HEK293 (cell line): ENCODE measurements around the gene SMARCD1.

Source experiments
- CTCF ChIA-PET: fragments of 350-600 bp; formaldehyde crosslinking; extraction: SDS; loops from one replicate; lab custom pipeline; 2021; ENCODE audit warnings: antibody characterized with exemption; lab: Yijun Ruan, JAX
- POLR2A ChIA-PET: fragments of 300-600 bp; formaldehyde crosslinking; extraction: SDS; loops from one replicate; lab custom pipeline; 2020; ENCODE audit warnings: antibody characterized with exemption, inconsistent platforms; lab: Yijun Ruan, JAX
- H3K27ac ChIP-seq: fragments of 200-500 bp; sonication (Bioruptor generic); 2 replicates; pipeline ENCODE4 v1.5.1; 2014; ENCODE audit warnings: low read depth, low read length, control low read depth, inconsistent platforms; ENCODE audit errors: extremely low read depth
- H3K36me3 ChIP-seq, 2 experiments: fragments of 200-500 bp in 1 of 2; sonication (Bioruptor generic) in 1 of 2; 1 replicate in 1 of 2; 2 replicates in 1 of 2; pipeline ENCODE4 v1.5.1; 2014 to 2017; ENCODE audit warnings: inconsistent platforms in 2 of 2, low read length in 2 of 2; ENCODE audit not compliant: control insufficient read depth in 2 of 2, insufficient read depth in 1 of 2
- H3K4me1 ChIP-seq: fragments of 200-500 bp; sonication (Bioruptor generic); 2 replicates; pipeline ENCODE4 v1.5.1; 2014; ENCODE audit warnings: mild to moderate bottlenecking, low read length, inconsistent platforms; ENCODE audit not compliant: control insufficient read depth, insufficient read depth
- H3K4me3 ChIP-seq: 2 replicates; pipeline ENCODE4 v1.5.1; 2011; ENCODE audit warnings: low read depth, mild to moderate bottlenecking, control low read depth, low read length, moderate library complexity
- H3K9me3 ChIP-seq: fragments of 200-500 bp; sonication (Bioruptor generic); 2 replicates; pipeline ENCODE4 v1.5.1; 2014; ENCODE audit warnings: low read depth, low read length, inconsistent platforms; ENCODE audit not compliant: control insufficient read depth, insufficient read depth
- EGR2 ChIP-seq: fragments of 450-650 bp; formaldehyde crosslinking; IDR thresholded peaks from 2 replicates; pipeline ENCODE4 v1.5.1; 2016; ENCODE audit warnings: low read depth, missing biosample characterization, missing genetic modification characterization
- FEZF1 ChIP-seq: fragments of 450-650 bp; formaldehyde crosslinking; IDR thresholded peaks from 2 replicates; pipeline ENCODE4 v1.5.1; 2016; ENCODE audit warnings: missing biosample characterization, missing genetic modification characterization
- HIC1 ChIP-seq: fragments of 450-650 bp; formaldehyde crosslinking; IDR thresholded peaks from 2 replicates; pipeline ENCODE4 v1.5.1; 2016; ENCODE audit warnings: missing biosample characterization, missing genetic modification characterization
- SCRT2 ChIP-seq: fragments of 450-650 bp; formaldehyde crosslinking; IDR thresholded peaks from 2 replicates; pipeline ENCODE4 v1.5.1; 2016; ENCODE audit warnings: missing biosample characterization, missing genetic modification characterization
- ZBTB26 ChIP-seq: fragments of 450-650 bp; formaldehyde crosslinking; optimal IDR thresholded peaks from 2 replicates; pipeline ENCODE3; 2016; ENCODE audit warnings: missing biosample characterization, mild to moderate bottlenecking, missing genetic modification characterization
- ZFHX2 ChIP-seq: fragments of 450-650 bp; formaldehyde crosslinking; conservative IDR thresholded peaks from 2 replicates; pipeline ENCODE4 v1.5.1; 2016; ENCODE audit warnings: missing biosample characterization, missing genetic modification characterization
- ZNF19 ChIP-seq: fragments of 450-650 bp; formaldehyde crosslinking; IDR thresholded peaks from 2 replicates; pipeline ENCODE4; 2016; ENCODE audit warnings: missing biosample characterization, missing genetic modification characterization, low read depth
- ZNF274 ChIP-seq, 2 experiments: fragments of 200-500 bp in 1 of 2; fragments of 450-650 bp in 1 of 2; sonication (Bioruptor generic) in 1 of 2; formaldehyde crosslinking in 1 of 2; IDR thresholded peaks; 2 replicates each; pipeline versions ENCODE4 v1.5.1 to v1.6.1; 2014 to 2016; ENCODE audit warnings: borderline replicate concordance in 1 of 2, inconsistent platforms in 1 of 2, low read length in 1 of 2, missing biosample characterization in 1 of 2, missing genetic modification characterization in 1 of 2
- ZNF292 ChIP-seq: fragments of 450-650 bp; formaldehyde crosslinking; IDR thresholded peaks from 2 replicates; pipeline ENCODE4 v1.5.1; 2016; ENCODE audit warnings: low read depth, missing biosample characterization, missing genetic modification characterization, borderline replicate concordance
- ZNF366 ChIP-seq: fragments of 450-650 bp; formaldehyde crosslinking; conservative IDR thresholded peaks from 2 replicates; pipeline ENCODE4 v1.5.1; 2016; ENCODE audit warnings: missing biosample characterization, missing genetic modification characterization
- ZNF544 ChIP-seq: fragments of 450-650 bp; formaldehyde crosslinking; IDR thresholded peaks from 2 replicates; pipeline ENCODE4 v1.5.0; 2017; ENCODE audit warnings: missing biosample characterization, missing genetic modification characterization
- ZNF792 ChIP-seq: fragments of 450-650 bp; formaldehyde crosslinking; IDR thresholded peaks from 2 replicates; pipeline ENCODE4 v1.5.1; 2016; ENCODE audit warnings: missing biosample characterization, missing genetic modification characterization
- ZSCAN30 ChIP-seq: fragments of 450-650 bp; IDR thresholded peaks from 2 replicates; pipeline ENCODE4 v1.5.1; 2018; ENCODE audit warnings: missing biosample characterization, mild to moderate bottlenecking, missing genetic modification characterization, moderate library complexity
- TF ChIP-seq, protein P1 (sequence below): fragments of 450-650 bp; formaldehyde crosslinking; IDR thresholded peaks from 2 replicates; pipeline ENCODE4 v1.5.1; 2016; ENCODE audit warnings: missing biosample characterization, missing genetic modification characterization
- TF ChIP-seq, protein P2 (sequence below): fragments of 450-650 bp; formaldehyde crosslinking; IDR thresholded peaks from 2 replicates; pipeline ENCODE4 v1.5.1; 2016; ENCODE audit warnings: missing biosample characterization, missing genetic modification characterization
- TF ChIP-seq, protein P3 (sequence below): fragments of 450-650 bp; formaldehyde crosslinking; IDR thresholded peaks from 2 replicates; pipeline ENCODE4 v1.5.1; 2016; ENCODE audit warnings: missing biosample characterization, missing genetic modification characterization

The SMARCD1 gene

DNA sequence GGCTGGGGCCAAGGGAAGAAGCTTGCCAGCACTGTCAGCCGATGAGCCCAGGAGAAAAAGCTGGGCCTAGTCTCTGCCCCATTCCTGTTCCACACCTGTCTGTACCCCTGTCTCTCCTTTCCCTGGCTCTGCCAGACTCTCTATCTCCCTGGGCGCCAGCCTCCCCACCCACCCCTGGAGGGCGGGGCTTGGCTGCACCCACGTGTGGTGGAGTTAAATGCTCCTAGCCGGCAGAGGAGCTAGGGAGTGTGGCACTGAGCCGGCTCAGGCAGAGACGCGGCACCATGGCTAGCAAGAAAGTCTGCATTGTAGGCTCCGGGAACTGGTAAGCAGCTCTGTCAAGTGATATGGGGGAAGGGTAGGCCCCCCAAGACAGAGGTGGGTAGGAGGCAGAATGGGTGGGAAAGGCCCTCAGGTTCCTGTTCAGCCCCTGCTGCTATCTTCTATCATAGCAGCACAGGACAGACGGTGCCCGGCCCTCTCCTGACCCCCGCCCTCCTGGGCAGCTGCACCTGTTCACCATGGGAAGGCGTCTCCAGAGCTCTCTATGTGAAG is 18.7 kb downstream of the SMARCD1 start, which contains the start of gene GPD1 (continued):
- TF ChIP-seq ZSCAN30 (tag by site-specific recombination), result no peak
- TF ChIP-seq, protein P1, sequence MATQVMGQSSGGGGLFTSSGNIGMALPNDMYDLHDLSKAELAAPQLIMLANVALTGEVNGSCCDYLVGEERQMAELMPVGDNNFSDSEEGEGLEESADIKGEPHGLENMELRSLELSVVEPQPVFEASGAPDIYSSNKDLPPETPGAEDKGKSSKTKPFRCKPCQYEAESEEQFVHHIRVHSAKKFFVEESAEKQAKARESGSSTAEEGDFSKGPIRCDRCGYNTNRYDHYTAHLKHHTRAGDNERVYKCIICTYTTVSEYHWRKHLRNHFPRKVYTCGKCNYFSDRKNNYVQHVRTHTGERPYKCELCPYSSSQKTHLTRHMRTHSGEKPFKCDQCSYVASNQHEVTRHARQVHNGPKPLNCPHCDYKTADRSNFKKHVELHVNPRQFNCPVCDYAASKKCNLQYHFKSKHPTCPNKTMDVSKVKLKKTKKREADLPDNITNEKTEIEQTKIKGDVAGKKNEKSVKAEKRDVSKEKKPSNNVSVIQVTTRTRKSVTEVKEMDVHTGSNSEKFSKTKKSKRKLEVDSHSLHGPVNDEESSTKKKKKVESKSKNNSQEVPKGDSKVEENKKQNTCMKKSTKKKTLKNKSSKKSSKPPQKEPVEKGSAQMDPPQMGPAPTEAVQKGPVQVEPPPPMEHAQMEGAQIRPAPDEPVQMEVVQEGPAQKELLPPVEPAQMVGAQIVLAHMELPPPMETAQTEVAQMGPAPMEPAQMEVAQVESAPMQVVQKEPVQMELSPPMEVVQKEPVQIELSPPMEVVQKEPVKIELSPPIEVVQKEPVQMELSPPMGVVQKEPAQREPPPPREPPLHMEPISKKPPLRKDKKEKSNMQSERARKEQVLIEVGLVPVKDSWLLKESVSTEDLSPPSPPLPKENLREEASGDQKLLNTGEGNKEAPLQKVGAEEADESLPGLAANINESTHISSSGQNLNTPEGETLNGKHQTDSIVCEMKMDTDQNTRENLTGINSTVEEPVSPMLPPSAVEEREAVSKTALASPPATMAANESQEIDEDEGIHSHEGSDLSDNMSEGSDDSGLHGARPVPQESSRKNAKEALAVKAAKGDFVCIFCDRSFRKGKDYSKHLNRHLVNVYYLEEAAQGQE (tag by site-specific recombination), result no peak

DNA sequence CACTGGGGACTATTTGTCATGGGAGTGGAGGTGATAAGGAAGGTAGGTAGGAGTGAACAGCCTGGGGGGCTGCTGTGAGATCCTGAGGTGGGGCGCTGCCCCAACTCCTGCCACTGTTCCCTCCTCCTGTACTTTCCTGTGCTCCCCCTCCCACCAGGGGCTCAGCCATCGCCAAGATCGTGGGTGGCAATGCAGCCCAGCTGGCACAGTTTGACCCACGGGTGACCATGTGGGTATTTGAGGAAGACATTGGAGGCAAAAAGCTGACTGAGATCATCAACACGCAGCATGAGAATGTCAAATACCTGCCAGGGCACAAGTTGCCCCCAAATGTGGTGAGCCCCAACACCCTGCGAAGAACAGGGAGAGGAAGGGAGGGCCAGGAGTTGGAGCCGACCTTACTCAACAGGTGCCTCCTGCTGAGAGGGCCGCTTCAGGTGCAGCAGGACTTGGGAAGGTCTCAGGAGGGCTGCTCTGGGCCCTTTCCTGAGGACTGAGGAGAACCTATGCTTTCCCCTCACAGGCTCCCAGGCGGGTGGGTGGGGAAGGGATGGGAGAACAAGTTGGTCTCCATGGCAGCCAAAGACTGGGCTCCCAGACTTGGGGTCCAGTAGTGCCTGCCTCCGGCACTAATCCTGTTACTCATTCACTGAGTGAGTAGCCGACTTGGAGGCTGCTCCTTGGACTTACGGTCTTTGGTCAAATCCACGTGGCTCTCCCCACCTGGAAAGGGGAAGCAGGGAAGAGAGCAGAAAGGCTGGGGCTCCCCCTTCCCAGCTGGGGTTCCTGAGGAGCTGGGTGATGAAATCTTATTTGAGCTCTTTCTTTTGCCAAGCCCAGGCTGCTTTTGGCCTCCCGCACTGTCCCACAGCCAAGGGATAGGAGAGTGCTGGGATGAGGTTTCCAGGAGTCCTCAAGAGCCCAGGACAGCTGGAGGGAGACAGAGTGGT is 19.6 kb downstream of the SMARCD1 start:
- CTCF ChIA-PET, result interaction anchor here (0.6 to 2.8 kb wide), 7 partner anchors 16 to 400 kb away, joined by 3 to 18 read pairs (median 7); partner anchors contain the start of gene DIP2B
- peak; percentile 49 for TF ChIP-seq ZFHX2 (tag by site-specific recombination)
- 0 out of 2 replicates have a peak, but pooled peaks have one; percentile 18 for TF ChIP-seq HIC1
- TF ChIP-seq EGR2, result peak; percentile 13; the same call in 1 of the 2 replicates
- peak; percentile 90 for TF ChIP-seq SCRT2
- TF ChIP-seq ZNF292 (tag by site-specific recombination), result no peak
- TF ChIP-seq, protein P2, sequence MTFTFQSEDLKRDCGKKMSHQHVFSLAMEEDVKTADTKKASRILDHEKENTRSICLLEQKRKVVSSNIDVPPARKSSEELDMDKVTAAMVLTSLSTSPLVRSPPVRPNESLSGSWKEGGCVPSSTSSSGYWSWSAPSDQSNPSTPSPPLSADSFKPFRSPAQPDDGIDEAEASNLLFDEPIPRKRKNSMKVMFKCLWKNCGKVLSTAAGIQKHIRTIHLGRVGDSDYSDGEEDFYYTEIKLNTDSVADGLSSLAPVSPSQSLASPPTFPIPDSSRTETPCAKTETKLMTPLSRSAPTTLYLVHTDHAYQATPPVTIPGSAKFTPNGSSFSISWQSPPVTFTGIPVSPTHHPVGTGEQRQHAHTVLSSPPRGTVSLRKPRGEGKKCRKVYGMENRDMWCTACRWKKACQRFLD (tag by site-specific recombination), result no peak
- no peak overlapping the region for H3K4me3 ChIP-seq
- H3K27ac ChIP-seq, result no peak overlapping the region
- POLR2A ChIA-PET, result interaction anchor here (0.6 to 3.6 kb wide), 4 partner anchors 7 to 1134 kb away, joined by 5 to 32 read pairs (median 8); partner anchors contain the start of genes COX14 and SMARCD1
- H3K36me3 ChIP-seq, result peaks cover 0 to 21% of the 10 kb centered on the region in 2 experiments; a peak in 1 of 3 replicates
- H3K9me3 ChIP-seq, result no peaks in the 10 kb centered on the region
- H3K4me1 ChIP-seq, result peaks cover 7% of the 10 kb centered on the region

GRCh38 chr12:50105913-50106450 is 20.8 kb downstream of the SMARCD1 start:
- Histone ChIP-seq H3K4me1 (peaks cover 10% of the 10 kb centered on the region), H3K27ac (no peak overlapping the region), H3K36me3 (peaks cover 0 to 12% of the 10 kb centered on the region in 2 experiments; a peak in 1 of 3 replicates), H3K4me3 (no peak overlapping the region), H3K9me3 (no peaks in the 10 kb centered on the region)
- ChIA-PET CTCF (interaction anchor here (0.8 to 2.8 kb wide), 3 partner anchors 18 to 70 kb away, joined by 3 to 18 read pairs (median 5); no protein-coding TSS in a partner anchor), POLR2A (no interaction called here)
- no peak for TF ChIP-seq ZNF19 (tag by site-specific recombination)
- no peak for TF ChIP-seq ZBTB26 (tag by site-specific recombination)
- TF ChIP-seq ZNF792 (tag by site-specific recombination), result no peak
- no peak for TF ChIP-seq FEZF1 (tag by site-specific recombination)
- no peak for TF ChIP-seq ZNF274 (IDR thresholded peaks at IDR 0.05; ENCODE audit: low read length)
- TF ChIP-seq ZNF274 (tag by site-specific recombination; IDR thresholded peaks at IDR 0.05; ENCODE audit: borderline replicate concordance), result no peak
- TF ChIP-seq, protein P3, sequence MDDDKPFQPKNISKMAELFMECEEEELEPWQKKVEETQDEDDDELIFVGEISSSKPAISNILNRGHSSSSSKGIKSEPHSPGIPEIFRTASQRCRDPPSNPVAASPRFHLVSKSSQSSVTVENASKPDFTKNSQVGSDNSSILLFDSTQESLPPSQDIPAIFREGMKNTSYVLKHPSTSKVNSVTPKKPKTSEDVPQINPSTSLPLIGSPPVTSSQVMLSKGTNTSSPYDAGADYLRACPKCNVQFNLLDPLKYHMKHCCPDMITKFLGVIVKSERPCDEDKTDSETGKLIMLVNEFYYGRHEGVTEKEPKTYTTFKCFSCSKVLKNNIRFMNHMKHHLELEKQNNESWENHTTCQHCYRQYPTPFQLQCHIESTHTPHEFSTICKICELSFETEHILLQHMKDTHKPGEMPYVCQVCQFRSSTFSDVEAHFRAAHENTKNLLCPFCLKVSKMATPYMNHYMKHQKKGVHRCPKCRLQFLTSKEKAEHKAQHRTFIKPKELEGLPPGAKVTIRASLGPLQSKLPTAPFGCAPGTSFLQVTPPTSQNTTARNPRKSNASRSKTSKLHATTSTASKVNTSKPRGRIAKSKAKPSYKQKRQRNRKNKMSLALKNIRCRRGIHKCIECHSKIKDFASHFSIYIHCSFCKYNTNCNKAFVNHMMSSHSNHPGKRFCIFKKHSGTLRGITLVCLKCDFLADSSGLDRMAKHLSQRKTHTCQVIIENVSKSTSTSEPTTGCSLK (tag by site-specific recombination), result no peak
- no peak for TF ChIP-seq ZNF366 (tag by site-specific recombination)
- TF ChIP-seq ZNF544 (tag by site-specific recombination), result no peak
